ENCODE results near the gene SGO2. TPM values are rescaled to one million over a fixed set of nuclear protein-coding genes. Genes with fewer than 3 reads are reported as not detected.

The SGO2 gene
- total RNA-seq, 1 experiment from 2014 or later = 25.4 TPM

GRCh38 chr2:200591308-200591707 lies 65.3 kb downstream of the SGO2 start (continued):
- no peak for TF ChIP-seq CTCF (IDR thresholded peaks at IDR 0.05 in 2 of 3, conservative IDR thresholded peaks at IDR 0.05 in 1 of 3; ENCODE audit: borderline replicate concordance in 1 of 3, insufficient read depth in 1 of 3, low read depth in 2 of 3, low read length in 2 of 3)
- no peak for TF ChIP-seq ZFX (IDR thresholded peaks at IDR 0.05)
- TF ChIP-seq MAX (IDR thresholded peaks at IDR 0.05) = no peak
- TF ChIP-seq EGR1 (IDR thresholded peaks at IDR 0.05; ENCODE audit: low read depth) = no peak
- no peak for TF ChIP-seq SRF (IDR thresholded peaks at IDR 0.05; ENCODE audit: low read depth)
- no peak for TF ChIP-seq CBX3 (IDR thresholded peaks at IDR 0.05; ENCODE audit: low read depth)

GRCh38 chr2:200592406-200593075 lies 66.5 kb downstream of the SGO2 start:
- DNase-seq (ENCODE audit: low read depth, low spot score) (no peak), ATAC-seq (no peak)
- no peaks in the 10 kb centered on the region for H4K20me1 ChIP-seq (ENCODE audit: insufficient read depth)
- no peaks in the 10 kb centered on the region for H3K9me2 ChIP-seq (ENCODE audit: insufficient read depth)
- ChIA-PET CTCF (no interaction called here), RAD21 (ENCODE audit: low non-redundant PET in 1 of 2, low total read pairs in 2 of 2, uncharacterized antibody in 2 of 2, unreplicated experiment in 2 of 2) (no interaction called here), POLR2A (no interaction called here)
- H3K27ac ChIP-seq (ENCODE audit: low read depth, low read length) = no peak overlapping the region
- H3K9ac ChIP-seq (ENCODE audit: low read length) = no peak overlapping the region
- no peak overlapping the region for H3K4me3 ChIP-seq (replicated peaks in 1 of 2; ENCODE audit: low read depth in 1 of 2, low read length in 2 of 2)
- H3K9me3 ChIP-seq (ENCODE audit: control insufficient read depth in 1 of 2, insufficient read depth in 1 of 2, low read depth in 1 of 2, low read length in 2 of 2) = no peaks in the 10 kb centered on the region
- H3K36me3 ChIP-seq (ENCODE audit: control insufficient read depth in 1 of 2, insufficient read depth in 2 of 2, low read length in 2 of 2) = no peaks in the 10 kb centered on the region
- TF ChIP-seq YY1 (IDR thresholded peaks at IDR 0.05; ENCODE audit: extremely low read depth, insufficient replicate concordance, low read depth, low read length) = no peak
- TF ChIP-seq REST (IDR thresholded peaks at IDR 0.05; ENCODE audit: low read depth) = peak; percentile 68
- no peak for TF ChIP-seq ZNF274 (IDR thresholded peaks at IDR 0.05; ENCODE audit: low read depth, low read length)
- no peak for TF ChIP-seq TCF7L2 (IDR thresholded peaks at IDR 0.05; ENCODE audit: borderline replicate concordance, extremely low read depth, insufficient read depth, insufficient read length)
- no peak for TF ChIP-seq EZH2 (IDR thresholded peaks at IDR 0.05)
- no peak for TF ChIP-seq CEBPB (IDR thresholded peaks at IDR 0.05; ENCODE audit: low read depth)
- TF ChIP-seq EGR1 (IDR thresholded peaks at IDR 0.05; ENCODE audit: low read depth) = no peak
- H2AFZ ChIP-seq (ENCODE audit: low read depth, low read length, poor library complexity, severe bottlenecking) = no peak overlapping the region
- H3K27me3 ChIP-seq (ENCODE audit: insufficient read depth, low read length) = peaks cover 8% of the 10 kb centered on the region
- BruUV-seq (replicated peaks) = no TSS peak
- no peaks in the 10 kb centered on the region for H3K79me2 ChIP-seq (ENCODE audit: insufficient read depth, low read length)
- intact Hi-C loops (cut with micrococcal nuclease) = no loop called here
- H3K4me1 ChIP-seq (ENCODE audit: control insufficient read depth in 1 of 2, insufficient read depth in 2 of 2, low read length in 2 of 2) = no peaks in the 10 kb centered on the region
- H3K4me2 ChIP-seq (ENCODE audit: low read length) = no peak overlapping the region
